Osteoblast (primary cell): ENCODE results near the gene RHBDF1. TPM values are rescaled to one million over a fixed set of nuclear protein-coding genes. Genes with fewer than 3 reads are reported as not detected.

ENCODE experiments used
- DNase-seq: peaks from one replicate; pipeline ENCODE4 v3.0.0; 2011; ENCODE audit warnings: low spot score, mixed read lengths; ENCODE audit not compliant: insufficient read length; ENCODE audit errors: missing footprints
- H2AFZ ChIP-seq: 2 replicates; pipeline ENCODE4 v1.6.0; 2011; ENCODE audit warnings: mild to moderate bottlenecking, low read length
- H3K27ac ChIP-seq: 2 replicates; pipeline ENCODE4 v1.5.1; 2011; ENCODE audit warnings: mild to moderate bottlenecking, low read depth, low read length, moderate library complexity
- H3K27me3 ChIP-seq: 2 replicates; pipeline ENCODE4 v1.6.0; 2012; ENCODE audit warnings: mild to moderate bottlenecking, control low read depth, inconsistent platforms, low read length, moderate library complexity; ENCODE audit not compliant: insufficient read depth
- H3K36me3 ChIP-seq: 2 replicates; pipeline ENCODE4 v1.5.1; 2011; ENCODE audit warnings: mild to moderate bottlenecking, low read length, control low read depth, moderate library complexity; ENCODE audit not compliant: insufficient read depth
- H3K4me1 ChIP-seq: 2 replicates; pipeline ENCODE4 v1.5.1; 2011; ENCODE audit warnings: mild to moderate bottlenecking, low read length, control low read depth, moderate library complexity; ENCODE audit not compliant: insufficient read depth
- H3K4me2 ChIP-seq: 2 replicates; pipeline ENCODE4 v1.6.0; 2011; ENCODE audit warnings: mild to moderate bottlenecking, low read length; ENCODE audit not compliant: insufficient read depth
- H3K4me3 ChIP-seq: fragments of 200-600 bp; sonication (generic); 3 replicates; pipeline ENCODE4 v1.5.1; 2012; ENCODE audit warnings: mild to moderate bottlenecking, low read length, inconsistent platforms; ENCODE audit not compliant: insufficient read depth
- H3K79me2 ChIP-seq: 2 replicates; pipeline ENCODE4 v1.6.0; 2012; ENCODE audit warnings: mild to moderate bottlenecking, low read length, control low read depth, inconsistent platforms; ENCODE audit not compliant: insufficient read depth
- H3K9me3 ChIP-seq: 2 replicates; pipeline ENCODE4 v1.5.1; 2011; ENCODE audit warnings: low read depth, low read length, control low read depth
- H4K20me1 ChIP-seq: 2 replicates; pipeline ENCODE4 v1.6.0; 2012; ENCODE audit warnings: mild to moderate bottlenecking, low read length, control low read depth; ENCODE audit not compliant: insufficient read depth
- CTCF ChIP-seq: IDR thresholded peaks from 2 replicates; pipeline ENCODE4 v1.5.1; 2011; ENCODE audit warnings: mild to moderate bottlenecking, low read depth, low read length, moderate library complexity; ENCODE audit errors: extremely low read depth
- total RNA-seq: library from RNA; depleted of rRNA; stranded (reverse); fragments of >200 nt; gene quantifications from 2 replicates; pipeline ENCODE4 v1.2.3, GENCODE V29; 2012

RHBDF1 gene
- total RNA-seq, 1 donor = 32.2 TPM

GRCh38 chr16:61879-62281 lies 10.6 kb downstream of the RHBDF1 start:
- H2AFZ ChIP-seq = no peak overlapping the region
- peaks cover 36% of the 10 kb centered on the region for H3K79me2 ChIP-seq
- peak; percentile 77 for DNase-seq
- H3K4me1 ChIP-seq = no peaks in the 10 kb centered on the region
- H3K4me2 ChIP-seq = no peak overlapping the region
- H3K4me3 ChIP-seq = no peak overlapping the region
- H3K27ac ChIP-seq = no peak overlapping the region
- TF ChIP-seq CTCF = no peak
- H3K27me3 ChIP-seq = no peaks in the 10 kb centered on the region
- H4K20me1 ChIP-seq = peaks cover 44% of the 10 kb centered on the region
- H3K36me3 ChIP-seq = peaks cover 67% of the 10 kb centered on the region
- H3K9me3 ChIP-seq = no peaks in the 10 kb centered on the region

GRCh38 chr16:60929-61878 lies 11.2 kb downstream of the RHBDF1 start:
- no peak overlapping the region for H2AFZ ChIP-seq
- no peak overlapping the region for H3K27ac ChIP-seq
- no peak overlapping the region for H3K4me3 ChIP-seq
- peaks cover 29% of the 10 kb centered on the region for H3K79me2 ChIP-seq
- no peaks in the 10 kb centered on the region for H3K27me3 ChIP-seq
- H3K4me1 ChIP-seq = no peaks in the 10 kb centered on the region
- peaks cover 74% of the 10 kb centered on the region for H3K36me3 ChIP-seq
- H4K20me1 ChIP-seq = peaks cover 37% of the 10 kb centered on the region
- DNase-seq = peak; percentile 69
- no peaks in the 10 kb centered on the region for H3K9me3 ChIP-seq
- no peak for TF ChIP-seq CTCF
- H3K4me2 ChIP-seq = no peak overlapping the region

GRCh38 chr16:60166-60565 lies 12.3 kb downstream of the RHBDF1 start:
- Histone ChIP-seq H3K4me1 (no peaks in the 10 kb centered on the region), H3K4me2 (no peak overlapping the region), H3K27me3 (no peaks in the 10 kb centered on the region), H3K36me3 (peaks cover 84% of the 10 kb centered on the region), H2AFZ (no peak overlapping the region), H3K4me3 (no peak overlapping the region), H3K9me3 (no peaks in the 10 kb centered on the region), H4K20me1 (peaks cover 28% of the 10 kb centered on the region), H3K79me2 (peaks cover 18% of the 10 kb centered on the region), H3K27ac (no peak overlapping the region)
- DNase-seq = no peak
- no peak for TF ChIP-seq CTCF

- Histone ChIP-seq H3K27ac (no peak overlapping the region), H3K27me3 (no peaks in the 10 kb centered on the region), H3K4me1 (peaks cover under 1% of the 10 kb centered on the region), H2AFZ (no peak overlapping the region), H3K9me3 (no peaks in the 10 kb centered on the region), H3K36me3 (peaks cover 82% of the 10 kb centered on the region), H4K20me1 (peaks cover 22% of the 10 kb centered on the region), H3K4me2 (no peak overlapping the region), H3K4me3 (no peak overlapping the region), H3K79me2 (peaks cover 12% of the 10 kb centered on the region)
- peak; percentile 66 for DNase-seq
- TF ChIP-seq CTCF = no peak
Observed at GRCh38 chr16:59440-60059, 12.9 kb downstream of the RHBDF1 start.
